GM21526 (cell line): Measurements from ENCODE around the gene MAGEB10.
"Not testable (repeated sequence)": the region's sequence is repeated elsewhere in the genome, so short reads cannot be mapped to it uniquely, and the experiment has no call there.

Experiments used
- ATAC-seq: cut with Tn5 transposase; IDR thresholded peaks from one replicate; pipeline ENCODE4 v1.9.1; 2021; ENCODE audit warnings: moderate library complexity; ENCODE audit not compliant: unreplicated experiment, low FRiP score

MAGEB10 gene

GRCh38 chrX:27807690-27808089, at the start of gene MAGEB10:
Gene MAGEB10 (plus strand): TSS chrX:27807990. CDS start chrX:27821307, 13,317 bp downstream.
- ATAC-seq = no peak

GRCh38 chrX:27765718-27766117, 42.1 kb upstream of the MAGEB10 start:
- no peak for ATAC-seq

GRCh38 chrX:27767387-27767786, 40.4 kb upstream of the MAGEB10 start:
- no peak for ATAC-seq

GRCh38 chrX:27775984-27776383, 31.8 kb upstream of the MAGEB10 start:
- no peak for ATAC-seq

GRCh38 chrX:27796640-27797257, 11.0 kb upstream of the MAGEB10 start:
- no peak for ATAC-seq

- no peak for ATAC-seq
Measured at GRCh38 chrX:27797575-27797974, 10.2 kb upstream of the MAGEB10 start.

- ATAC-seq = no peak
Measured at GRCh38 chrX:27808226-27808625, 436 bp downstream of the MAGEB10 start.

- ATAC-seq = not testable (repeated sequence)
Measured at GRCh38 chrX:27808991-27809859, 1.4 kb downstream of the MAGEB10 start.

GRCh38 chrX:27815209-27815608, 7.4 kb downstream of the MAGEB10 start:
- no peak for ATAC-seq

- ATAC-seq = no peak
Measured at GRCh38 chrX:27823812-27824211, 16.0 kb downstream of the MAGEB10 start.

GRCh38 chrX:27838185-27838584, 30.4 kb downstream of the MAGEB10 start:
- ATAC-seq = no peak

GRCh38 chrX:27840881-27841280, 33.1 kb downstream of the MAGEB10 start:
- no peak for ATAC-seq

- ATAC-seq = no peak
Measured at GRCh38 chrX:27842859-27843258, 35.1 kb downstream of the MAGEB10 start.

GRCh38 chrX:27860337-27860736, 52.5 kb downstream of the MAGEB10 start:
- no peak for ATAC-seq

GRCh38 chrX:27863809-27864208, 56.0 kb downstream of the MAGEB10 start:
- ATAC-seq = no peak
